Measurements from ENCODE around the gene TRPC1.

The TRPC1 gene

DNA sequence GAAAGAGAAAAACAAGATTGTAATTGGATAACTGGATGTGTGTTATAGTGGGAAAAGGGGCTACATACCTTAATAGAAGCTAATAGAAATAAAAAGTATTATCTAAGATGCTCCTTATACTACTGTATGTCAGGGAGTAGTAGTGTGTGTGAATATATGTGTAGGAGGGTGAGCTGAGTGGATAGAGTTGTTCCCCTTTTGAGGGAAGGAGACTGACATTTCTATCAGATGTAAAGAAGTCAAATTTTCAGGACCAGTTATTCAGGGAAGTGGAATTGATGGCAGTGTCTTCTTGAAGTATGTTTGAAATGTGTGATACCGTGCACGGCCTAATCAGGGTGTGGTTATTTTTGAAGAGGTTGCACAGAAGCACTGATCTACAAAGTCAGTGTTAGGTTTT, 116.0 kb downstream of the TRPC1 start:
- H3K27ac ChIP-seq (ENCODE audit: low read depth, low read length): no peak overlapping the region
- H3K36me3 ChIP-seq (ENCODE audit: control insufficient read depth, insufficient read depth, low read length): no peaks in the 10 kb centered on the region
- H3K9me3 ChIP-seq (ENCODE audit: control insufficient read depth, insufficient read depth, low read depth, low read length): 0 out of 2 replicates have a peak, but pooled peaks cover 5% of the 10 kb centered on the region
- H3K27me3 ChIP-seq (ENCODE audit: control insufficient read depth, insufficient read depth, low read length): no peaks in the 10 kb centered on the region
- no peak overlapping the region for H3K4me3 ChIP-seq (ENCODE audit: low read depth, low read length)
- H3K9ac ChIP-seq (ENCODE audit: low read length): no peak overlapping the region
- peaks cover 3% of the 10 kb centered on the region for H3K4me1 ChIP-seq (ENCODE audit: control insufficient read depth, insufficient read depth, low read length)

DNA sequence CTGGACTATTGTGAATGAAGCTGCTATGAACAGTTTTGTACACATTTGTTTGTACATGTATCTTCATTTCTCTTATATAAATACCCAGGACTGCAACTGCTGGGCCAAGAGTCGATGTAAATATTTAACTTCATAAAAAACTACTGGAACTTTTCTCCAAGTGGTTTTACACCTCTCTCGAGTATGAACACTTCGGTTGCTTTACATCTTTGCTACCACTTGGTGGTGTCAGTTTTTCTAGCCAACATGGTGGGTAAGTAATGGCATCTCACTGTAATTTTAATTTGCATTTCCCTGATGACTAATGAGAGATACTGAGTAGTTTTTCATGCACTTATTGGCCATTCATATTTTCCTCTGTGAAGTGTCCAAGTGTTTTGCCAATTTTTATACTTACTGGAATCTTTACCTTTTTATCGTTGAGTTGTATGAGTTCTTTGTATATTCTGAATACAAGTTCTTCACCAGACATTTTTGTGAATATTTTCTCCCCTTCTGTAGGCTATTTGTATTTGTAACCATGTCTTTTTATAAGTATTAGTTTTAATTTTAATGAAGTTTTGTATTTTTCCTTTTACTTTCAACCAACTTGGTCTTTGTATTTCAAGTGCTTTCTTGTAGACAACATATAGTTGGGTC, 120.6 kb downstream of the TRPC1 start:
- Histone ChIP-seq H3K27ac (ENCODE audit: low read depth, low read length) (no peak overlapping the region), H3K9ac (ENCODE audit: low read length) (no peak overlapping the region), H3K27me3 (ENCODE audit: control insufficient read depth, insufficient read depth, low read length) (no peaks in the 10 kb centered on the region), H3K9me3 (ENCODE audit: control insufficient read depth, insufficient read depth, low read depth, low read length) (no peaks in the 10 kb centered on the region), H3K36me3 (ENCODE audit: control insufficient read depth, insufficient read depth, low read length) (no peaks in the 10 kb centered on the region; the same call in 1 of the 2 replicates), H3K4me3 (ENCODE audit: low read depth, low read length) (no peak overlapping the region), H3K4me1 (ENCODE audit: control insufficient read depth, insufficient read depth, low read length) (peaks cover 3% of the 10 kb centered on the region)

DNA sequence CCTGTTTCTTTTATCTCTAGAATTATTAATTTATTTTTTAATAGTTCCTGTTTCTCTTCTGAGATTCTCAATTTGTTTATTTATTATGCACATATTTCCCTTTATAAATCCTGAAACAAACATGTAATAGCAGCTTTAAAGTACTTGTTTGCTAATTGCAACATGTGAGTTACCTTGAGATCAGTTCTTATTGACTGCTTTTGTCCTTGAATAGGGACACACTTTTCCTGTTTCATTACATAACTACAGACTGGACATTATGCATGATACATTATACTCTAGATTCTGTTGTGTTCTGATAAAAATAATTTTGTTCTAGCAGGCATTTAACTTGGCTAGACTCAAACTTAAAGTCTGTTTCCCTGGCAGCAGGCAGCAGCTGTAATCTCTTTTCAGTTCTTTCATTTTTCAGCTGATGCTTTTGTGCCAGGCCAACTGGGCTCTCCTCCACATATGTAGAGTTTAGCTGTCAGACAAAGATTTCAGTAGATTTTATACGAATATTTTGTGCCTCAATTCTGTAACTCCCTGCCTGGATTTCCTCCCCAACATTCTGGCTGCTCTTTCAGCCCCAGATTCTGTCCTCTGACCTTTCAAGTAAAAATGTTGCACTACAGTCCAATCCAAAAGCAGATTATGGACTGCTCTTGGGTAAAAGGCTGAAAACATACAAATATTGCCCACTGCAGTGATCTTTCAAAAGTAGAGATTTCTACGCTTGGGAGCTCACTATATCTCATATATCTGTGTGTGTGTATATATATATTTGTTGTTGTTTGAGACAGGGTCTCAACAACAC, 123.1 kb downstream of the TRPC1 start:
- H3K9ac ChIP-seq (ENCODE audit: low read length): no peak overlapping the region
- H3K27me3 ChIP-seq (ENCODE audit: control insufficient read depth, insufficient read depth, low read length): no peaks in the 10 kb centered on the region
- H3K9me3 ChIP-seq (ENCODE audit: control insufficient read depth, insufficient read depth, low read depth, low read length): no peaks in the 10 kb centered on the region
- no peak overlapping the region for H3K4me3 ChIP-seq (ENCODE audit: low read depth, low read length)
- H3K27ac ChIP-seq (ENCODE audit: low read depth, low read length): no peak overlapping the region
- no peaks in the 10 kb centered on the region; the same call in 1 of the 2 replicates for H3K36me3 ChIP-seq (ENCODE audit: control insufficient read depth, insufficient read depth, low read length)
- peaks cover 3% of the 10 kb centered on the region for H3K4me1 ChIP-seq (ENCODE audit: control insufficient read depth, insufficient read depth, low read length)

GRCh38 chr3:142849148-142849547, 125.3 kb downstream of the TRPC1 start:
- Histone ChIP-seq H3K4me1 (ENCODE audit: control insufficient read depth, insufficient read depth, low read length) (peaks cover 8% of the 10 kb centered on the region), H3K27me3 (ENCODE audit: control insufficient read depth, insufficient read depth, low read length) (no peaks in the 10 kb centered on the region), H3K4me3 (ENCODE audit: low read depth, low read length) (no peak overlapping the region), H3K9ac (ENCODE audit: low read length) (no peak overlapping the region), H3K27ac (ENCODE audit: low read depth, low read length) (no peak overlapping the region), H3K9me3 (ENCODE audit: control insufficient read depth, insufficient read depth, low read depth, low read length) (no peaks in the 10 kb centered on the region), H3K36me3 (ENCODE audit: control insufficient read depth, insufficient read depth, low read length) (no peaks in the 10 kb centered on the region; the same call in 1 of the 2 replicates)

DNA sequence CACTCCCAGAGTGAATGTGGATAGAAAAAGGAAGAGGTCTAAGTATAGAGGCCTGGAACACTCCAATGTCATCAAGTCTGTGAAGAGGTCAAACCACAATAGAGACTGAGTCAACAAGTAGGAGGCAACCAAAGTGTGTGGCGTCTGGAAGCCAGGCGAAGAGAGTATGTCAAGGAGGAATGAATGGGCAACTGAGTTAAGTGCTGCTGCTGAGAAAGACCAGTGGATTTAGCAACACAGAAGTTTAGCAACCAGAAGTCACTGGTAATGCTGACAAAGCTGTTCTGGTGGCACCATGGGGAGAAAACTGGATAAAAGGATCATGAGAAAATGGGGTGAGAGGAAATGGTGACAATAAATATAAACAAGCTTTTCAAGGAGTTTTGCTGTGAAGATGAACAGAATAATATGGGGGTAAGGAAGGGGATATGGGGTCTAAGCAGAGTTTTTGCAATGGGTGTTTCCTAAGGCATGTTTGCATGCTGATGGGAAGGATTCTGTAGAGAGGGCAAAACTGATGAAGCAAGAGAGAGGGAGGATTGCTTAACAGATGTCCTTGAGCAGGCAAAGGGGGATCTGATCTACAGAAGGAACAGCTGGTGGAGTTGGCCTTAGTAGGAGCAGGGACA, 126.7 kb downstream of the TRPC1 start:
- no peak overlapping the region for H3K4me3 ChIP-seq (ENCODE audit: low read depth, low read length)
- H3K4me1 ChIP-seq (ENCODE audit: control insufficient read depth, insufficient read depth, low read length): peaks cover 11% of the 10 kb centered on the region
- H3K27ac ChIP-seq (ENCODE audit: low read depth, low read length): no peak overlapping the region
- no peaks in the 10 kb centered on the region for H3K27me3 ChIP-seq (ENCODE audit: control insufficient read depth, insufficient read depth, low read length)
- H3K9me3 ChIP-seq (ENCODE audit: control insufficient read depth, insufficient read depth, low read depth, low read length): no peaks in the 10 kb centered on the region
- H3K9ac ChIP-seq (ENCODE audit: low read length): no peak overlapping the region
- no peaks in the 10 kb centered on the region; the same call in 1 of the 2 replicates for H3K36me3 ChIP-seq (ENCODE audit: control insufficient read depth, insufficient read depth, low read length)

GRCh38 chr3:142852009-142852408, 128.2 kb downstream of the TRPC1 start:
- Histone ChIP-seq H3K4me3 (ENCODE audit: low read depth, low read length) (no peak overlapping the region), H3K9ac (ENCODE audit: low read length) (no peak overlapping the region), H3K27me3 (ENCODE audit: control insufficient read depth, insufficient read depth, low read length) (no peaks in the 10 kb centered on the region), H3K27ac (ENCODE audit: low read depth, low read length) (no peak overlapping the region), H3K36me3 (ENCODE audit: control insufficient read depth, insufficient read depth, low read length) (no peaks in the 10 kb centered on the region), H3K4me1 (ENCODE audit: control insufficient read depth, insufficient read depth, low read length) (peaks cover 22% of the 10 kb centered on the region), H3K9me3 (ENCODE audit: control insufficient read depth, insufficient read depth, low read depth, low read length) (no peaks in the 10 kb centered on the region)

DNA sequence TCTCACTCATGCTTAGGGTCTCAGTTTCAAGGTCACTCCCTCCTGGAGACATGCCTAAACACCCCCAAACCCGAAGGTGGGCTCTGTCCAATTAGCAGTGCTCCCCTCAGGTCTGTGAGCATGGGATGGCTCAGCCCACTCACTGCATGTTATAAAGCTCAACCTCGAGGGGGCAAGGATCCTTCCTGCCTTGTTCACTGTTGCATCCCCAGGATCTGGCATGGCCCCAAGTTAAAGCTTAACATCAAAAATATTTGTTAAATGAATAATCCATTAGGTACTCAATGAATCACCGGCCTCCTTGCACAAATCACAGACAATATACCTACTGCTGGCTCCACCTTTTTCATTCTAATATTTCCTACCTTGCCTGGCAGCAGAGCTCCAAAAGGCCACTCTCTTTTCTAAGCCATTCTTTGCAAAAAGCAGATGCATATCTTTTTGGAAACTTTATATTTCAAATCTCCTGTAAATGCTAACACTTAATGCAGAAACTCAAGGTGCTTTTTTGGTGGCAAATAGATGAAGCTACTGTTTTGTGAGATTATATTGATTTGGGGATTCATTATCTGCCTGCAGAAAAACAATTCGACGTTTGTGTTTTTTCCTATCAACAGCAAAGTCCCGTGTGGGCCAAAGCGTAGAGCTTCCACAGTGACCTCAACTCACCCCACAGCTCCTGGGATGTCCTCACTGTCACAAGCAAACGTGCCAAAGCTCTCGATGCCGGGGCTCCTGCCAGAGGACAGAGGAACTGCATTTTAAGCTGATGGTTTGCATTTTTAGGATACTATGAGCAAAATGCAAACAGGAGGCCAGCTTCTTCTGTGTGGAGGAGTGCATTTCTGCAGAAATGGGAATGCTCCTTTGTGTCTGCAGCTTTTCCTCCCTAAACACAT, 129.7 kb downstream of the TRPC1 start:
- Histone ChIP-seq H3K27ac (ENCODE audit: low read depth, low read length) (no peak overlapping the region), H3K9ac (ENCODE audit: low read length) (no peak overlapping the region), H3K36me3 (ENCODE audit: control insufficient read depth, insufficient read depth, low read length) (no peaks in the 10 kb centered on the region), H3K27me3 (ENCODE audit: control insufficient read depth, insufficient read depth, low read length) (no peaks in the 10 kb centered on the region), H3K9me3 (ENCODE audit: control insufficient read depth, insufficient read depth, low read depth, low read length) (no peaks in the 10 kb centered on the region), H3K4me1 (ENCODE audit: control insufficient read depth, insufficient read depth, low read length) (peaks cover 22% of the 10 kb centered on the region), H3K4me3 (ENCODE audit: low read depth, low read length) (no peak overlapping the region)

GRCh38 chr3:142857056-142857455, 133.2 kb downstream of the TRPC1 start:
- Histone ChIP-seq H3K36me3 (ENCODE audit: control insufficient read depth, insufficient read depth, low read length) (no peaks in the 10 kb centered on the region), H3K27me3 (ENCODE audit: control insufficient read depth, insufficient read depth, low read length) (no peaks in the 10 kb centered on the region), H3K27ac (ENCODE audit: low read depth, low read length) (no peak overlapping the region), H3K9me3 (ENCODE audit: control insufficient read depth, insufficient read depth, low read depth, low read length) (no peaks in the 10 kb centered on the region), H3K9ac (ENCODE audit: low read length) (no peak overlapping the region), H3K4me1 (ENCODE audit: control insufficient read depth, insufficient read depth, low read length) (peaks cover 36% of the 10 kb centered on the region), H3K4me3 (ENCODE audit: low read depth, low read length) (no peak overlapping the region)

Data from HUES6 (cell line).